ENCODE measurements around the gene ST6GAL2.

ST6GAL2 gene

GRCh38 chr2:106866641-106867040 is 19.3 kb downstream of the ST6GAL2 start:
- CTCF ChIA-PET, result interaction anchor here (0.5 to 1.3 kb wide), 4 partner anchors 47 to 230 kb away, joined by 3 to 6 read pairs (median 4); no protein-coding TSS in a partner anchor
- Histone ChIP-seq H3K9me3 (ENCODE audit: control insufficient read depth, insufficient read depth, low read depth, low read length) (no peaks in the 10 kb centered on the region), H3K4me3 (ENCODE audit: low read depth, low read length) (no peak overlapping the region), H3K27ac (ENCODE audit: extremely low read depth, low read depth, low read length) (no peak overlapping the region), H3K36me3 (ENCODE audit: control insufficient read depth in 2 of 2, insufficient read depth in 1 of 2, low read length in 2 of 2) (no peaks in the 10 kb centered on the region), H3K4me1 (ENCODE audit: control insufficient read depth, insufficient read depth, low read length) (no peaks in the 10 kb centered on the region)
- POLR2A ChIA-PET, result no interaction called here
- TF ChIP-seq ZNF596 (tag by site-specific recombination; IDR thresholded peaks at IDR 0.05), result no peak
- TF ChIP-seq ZNF175 (tag by site-specific recombination; IDR thresholded peaks at IDR 0.05), result no peak
- TF ChIP-seq ATF2 (tag by site-specific recombination; IDR thresholded peaks at IDR 0.05; ENCODE audit: low read depth), result no peak
- TF ChIP-seq ZNF23 (tag by site-specific recombination; IDR thresholded peaks at IDR 0.05; ENCODE audit: borderline replicate concordance), result no peak
- no peak for TF ChIP-seq ZNF580 (tag by site-specific recombination; IDR thresholded peaks at IDR 0.05)
- no peak for TF ChIP-seq ZNF169 (tag by site-specific recombination; IDR thresholded peaks at IDR 0.05)
- TF ChIP-seq KLF16 (tag by site-specific recombination; IDR thresholded peaks at IDR 0.05), result no peak
- TF ChIP-seq GLIS2 (tag by site-specific recombination; IDR thresholded peaks at IDR 0.05), result no peak
- no peak for TF ChIP-seq ZNF488 (tag by site-specific recombination; IDR thresholded peaks at IDR 0.05)

GRCh38 chr2:106864051-106864450 is 21.9 kb downstream of the ST6GAL2 start:
- H3K4me1 ChIP-seq (ENCODE audit: control insufficient read depth, insufficient read depth, low read length), result no peaks in the 10 kb centered on the region
- no peak overlapping the region for H3K4me3 ChIP-seq (ENCODE audit: low read depth, low read length)
- no peaks in the 10 kb centered on the region for H3K9me3 ChIP-seq (ENCODE audit: control insufficient read depth, insufficient read depth, low read depth, low read length)
- TF ChIP-seq ZNF610 (tag by site-specific recombination; IDR thresholded peaks at IDR 0.05; ENCODE audit: borderline replicate concordance), result no peak
- TF ChIP-seq GFI1B (tag by site-specific recombination; IDR thresholded peaks at IDR 0.05), result no peak
- TF ChIP-seq GLIS1 (tag by site-specific recombination; IDR thresholded peaks at IDR 0.05), result no peak
- no peak for TF ChIP-seq ZNF585B (tag by site-specific recombination; IDR thresholded peaks at IDR 0.05)
- no peak for TF ChIP-seq TRIM28 (IDR thresholded peaks at IDR 0.05; ENCODE audit: borderline replicate concordance, low read length)
- no peak for TF ChIP-seq SETDB1 (IDR thresholded peaks at IDR 0.05; ENCODE audit: insufficient read length, low read length)
- no peak for TF ChIP-seq ZNF391 (tag by site-specific recombination; IDR thresholded peaks at IDR 0.05; ENCODE audit: borderline replicate concordance, low read depth)
- no peak for TF ChIP-seq ZBTB10 (tag by site-specific recombination; IDR thresholded peaks at IDR 0.05)
- no peak for TF ChIP-seq ZNF138 (tag by site-specific recombination; IDR thresholded peaks at IDR 0.05; ENCODE audit: borderline replicate concordance)
- no peak for TF ChIP-seq ZNF549 (tag by site-specific recombination; IDR thresholded peaks at IDR 0.05)
- TF ChIP-seq ZNF248 (tag by site-specific recombination; IDR thresholded peaks at IDR 0.05), result no peak
- CTCF ChIA-PET, result interaction anchor here (0.7 kb wide), 1 partner anchor 18 kb away, joined by 3 read pairs; no protein-coding TSS in a partner anchor
- H3K27ac ChIP-seq (ENCODE audit: extremely low read depth, low read depth, low read length), result no peak overlapping the region
- POLR2A ChIA-PET, result no interaction called here
- no peaks in the 10 kb centered on the region for H3K36me3 ChIP-seq (ENCODE audit: control insufficient read depth in 2 of 2, insufficient read depth in 1 of 2, low read length in 2 of 2)
